HG02678 (cell line): ENCODE data around the gene BABAM2.

Experiments used
- ATAC-seq: cut with Tn5 transposase; IDR thresholded peaks from one replicate; pipeline ENCODE4 v1.9.1; 2021; ENCODE audit warnings: mild to moderate bottlenecking, moderate library complexity; ENCODE audit not compliant: unreplicated experiment

The BABAM2 gene

GRCh38 chr2:27906074-27906473, 15.5 kb downstream of the BABAM2 start:
- ATAC-seq, result no peak

GRCh38 chr2:27907547-27907946, 17.0 kb downstream of the BABAM2 start:
- no peak for ATAC-seq

- no peak for ATAC-seq
Observed at GRCh38 chr2:27909901-27910300, 19.4 kb downstream of the BABAM2 start.

GRCh38 chr2:27911458-27912210, 21.1 kb downstream of the BABAM2 start:
- no peak for ATAC-seq

- no peak for ATAC-seq
Observed at GRCh38 chr2:27912512-27912911, 22.0 kb downstream of the BABAM2 start.

- no peak for ATAC-seq
Observed at GRCh38 chr2:27914041-27914804, 23.7 kb downstream of the BABAM2 start.

- no peak for ATAC-seq
Observed at GRCh38 chr2:27914805-27915175, 24.3 kb downstream of the BABAM2 start.

GRCh38 chr2:27915191-27915590, 24.7 kb downstream of the BABAM2 start:
- ATAC-seq, result no peak

- no peak for ATAC-seq
Observed at GRCh38 chr2:27915874-27916273, 25.3 kb downstream of the BABAM2 start.

GRCh38 chr2:27916293-27916995, 25.9 kb downstream of the BABAM2 start:
- ATAC-seq, result no peak

- no peak for ATAC-seq
Observed at GRCh38 chr2:27920148-27920885, 29.8 kb downstream of the BABAM2 start.

GRCh38 chr2:27921424-27921823, 30.9 kb downstream of the BABAM2 start:
- ATAC-seq, result no peak

GRCh38 chr2:27921880-27922547, 31.5 kb downstream of the BABAM2 start:
- no peak for ATAC-seq

- ATAC-seq, result no peak
Observed at GRCh38 chr2:27922842-27923241, 32.3 kb downstream of the BABAM2 start.

GRCh38 chr2:27925766-27926472, 35.4 kb downstream of the BABAM2 start:
- ATAC-seq, result no peak

GRCh38 chr2:27929916-27930486, 39.5 kb downstream of the BABAM2 start:
- ATAC-seq, result no peak

GRCh38 chr2:27931361-27931950, 40.9 kb downstream of the BABAM2 start:
- ATAC-seq, result no peak

- no peak for ATAC-seq
Observed at GRCh38 chr2:27932396-27932795, 41.9 kb downstream of the BABAM2 start.

GRCh38 chr2:27935026-27935425, 44.5 kb downstream of the BABAM2 start:
- no peak for ATAC-seq
